GM12872 (cell line): Measurements from ENCODE around the gene LRRC10B.

Experiments used
- CTCF ChIP-seq: IDR thresholded peaks from 3 replicates; pipeline ENCODE4 v1.5.1; 2011; ENCODE audit warnings: low read depth, mild to moderate bottlenecking, low read length, moderate library complexity; ENCODE audit not compliant: insufficient read depth

LRRC10B gene

DNA sequence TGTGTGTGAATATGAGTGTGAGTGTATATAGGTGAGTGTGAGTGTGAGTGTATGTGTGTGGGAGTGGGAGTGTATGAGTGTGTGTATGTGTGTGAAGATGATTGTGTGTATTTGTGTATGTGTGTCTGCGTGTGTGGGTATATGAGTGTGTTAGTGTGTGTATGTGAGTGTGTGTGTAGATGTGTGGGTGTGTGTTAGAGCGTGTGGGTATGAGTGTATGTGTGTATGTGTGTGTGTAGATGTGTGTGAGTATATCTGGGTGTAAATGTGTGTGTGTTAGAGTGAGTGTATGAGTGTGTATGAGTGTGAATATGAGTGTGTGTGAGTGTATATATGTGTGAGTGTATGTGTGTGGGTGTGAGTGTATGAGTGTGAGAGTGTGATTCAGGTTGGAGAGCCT, 11.1 kb upstream of the LRRC10B start:
- no peak for TF ChIP-seq CTCF

DNA sequence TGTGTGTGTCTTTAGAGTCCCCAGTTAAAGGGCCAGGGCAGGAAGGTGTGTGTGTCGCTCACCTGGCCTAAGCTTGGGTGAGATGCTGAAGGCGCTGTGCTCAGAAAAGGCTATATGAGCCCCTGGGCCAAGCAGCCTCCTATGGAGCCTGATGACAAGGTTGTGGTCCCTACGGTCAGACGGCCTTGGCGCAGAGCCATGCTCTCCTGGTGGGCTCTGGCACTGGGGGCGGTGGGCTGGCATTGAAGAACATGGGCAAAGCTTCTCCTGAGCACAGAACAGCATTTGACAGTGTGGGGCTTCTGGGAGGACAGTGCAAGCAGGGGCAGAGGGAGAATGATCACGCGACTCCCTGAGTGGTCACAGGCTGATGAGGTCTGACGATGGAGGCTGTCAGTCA, 10.7 kb upstream of the LRRC10B start:
- TF ChIP-seq CTCF, result no peak

DNA sequence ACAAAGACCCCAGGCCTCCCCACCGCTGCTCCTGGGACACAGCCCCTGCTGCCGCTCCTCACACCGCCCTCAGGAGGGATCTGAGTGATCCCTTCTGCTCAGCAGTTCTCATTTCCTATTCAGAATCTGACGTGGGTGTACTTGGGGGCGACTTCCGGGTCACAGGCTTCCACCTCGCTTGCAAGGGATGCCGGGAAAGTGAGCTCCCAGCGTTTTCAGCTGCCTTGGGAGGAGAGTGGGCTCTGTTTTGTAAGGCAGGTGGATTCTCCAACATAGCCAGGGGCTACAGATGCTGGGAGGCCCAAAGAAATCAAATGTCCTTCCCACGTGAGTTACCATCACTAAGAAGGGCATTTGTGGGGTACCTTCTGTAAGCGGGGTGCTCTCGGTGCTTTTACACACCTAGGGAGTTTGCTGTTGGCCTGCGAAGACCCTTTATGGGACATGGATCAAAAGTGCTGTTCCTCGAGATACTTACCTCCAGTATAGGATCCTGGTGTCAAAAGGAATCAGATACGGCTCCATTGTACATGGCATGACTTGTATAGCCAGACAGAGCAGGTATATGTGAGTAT, 9.7 kb upstream of the LRRC10B start:
- no peak for TF ChIP-seq CTCF

GRCh38 chr11:61499816-61500491, 8.6 kb upstream of the LRRC10B start:
- no peak for TF ChIP-seq CTCF

- TF ChIP-seq CTCF, result no peak
Observed at GRCh38 chr11:61502522-61502921, 6.0 kb upstream of the LRRC10B start.

- no peak for TF ChIP-seq CTCF
Observed at GRCh38 chr11:61503135-61503770, 5.3 kb upstream of the LRRC10B start.

GRCh38 chr11:61505106-61505505, 3.4 kb upstream of the LRRC10B start:
- TF ChIP-seq CTCF, result no peak
